Hindlimb muscle (tissue), 1 donor: ENCODE measurements around the gene C1S. TPM values are rescaled to one million over a fixed set of nuclear protein-coding genes. Genes with fewer than 3 reads are reported as not detected.
"Not testable (repeated sequence)": the region's sequence is repeated elsewhere in the genome, so short reads cannot be mapped to it uniquely, and the experiment has no call there.

ENCODE experiments used
- DNase-seq: peaks from one replicate; pipeline ENCODE4 v3.0.0-alpha.2; 2013
- polyA plus RNA-seq: library from polyadenylated mRNA; unstranded; fragments of 120-200 nt; gene quantifications from one replicate; pipeline ENCODE4 v1.2.1, GENCODE V29; 2013; ENCODE audit not compliant: insufficient read length

Gene C1S
- polyA plus RNA-seq, 1 donor, result 138 TPM

- no peak for DNase-seq
Measured at GRCh38 chr12:7046383-7047105, 14.0 kb upstream of the C1S start.

- DNase-seq, result no peak
Measured at GRCh38 chr12:7047306-7047705, 13.2 kb upstream of the C1S start.

- not testable (repeated sequence) for DNase-seq
Measured at GRCh38 chr12:7049445-7049951, 11.0 kb upstream of the C1S start.

GRCh38 chr12:7049973-7050372 is 10.5 kb upstream of the C1S start:
- DNase-seq, result not testable (repeated sequence)

GRCh38 chr12:7054925-7055324 is 5.6 kb upstream of the C1S start:
- no peak for DNase-seq

GRCh38 chr12:7055736-7056135 is 4.8 kb upstream of the C1S start:
- DNase-seq, result not testable (repeated sequence)

GRCh38 chr12:7058163-7058845 is 2.2 kb upstream of the C1S start:
- DNase-seq, result no peak

GRCh38 chr12:7058850-7059395 is 1.6 kb upstream of the C1S start:
- no peak for DNase-seq

GRCh38 chr12:7059780-7060179 is 738 bp upstream of the C1S start:
- DNase-seq, result no peak

- DNase-seq, result peak; percentile 10
Measured at GRCh38 chr12:7061138-7061537, 620 bp downstream of the C1S start.

GRCh38 chr12:7061596-7061995 is 1.1 kb downstream of the C1S start:
- no peak for DNase-seq

GRCh38 chr12:7064516-7064915 is 4.0 kb downstream of the C1S start:
- DNase-seq, result no peak

GRCh38 chr12:7065073-7065623 is 4.6 kb downstream of the C1S start:
- no peak for DNase-seq

- DNase-seq, result no peak
Measured at GRCh38 chr12:7066596-7066995, 6.1 kb downstream of the C1S start.

GRCh38 chr12:7067096-7067495 is 6.6 kb downstream of the C1S start:
- DNase-seq, result no peak

- DNase-seq, result no peak
Measured at GRCh38 chr12:7068240-7068993, 7.9 kb downstream of the C1S start.

- DNase-seq, result no peak
Measured at GRCh38 chr12:7068994-7069346, 8.5 kb downstream of the C1S start.

GRCh38 chr12:7069386-7069785 is 8.9 kb downstream of the C1S start:
- no peak for DNase-seq

- no peak for DNase-seq
Measured at GRCh38 chr12:7072035-7072434, 11.5 kb downstream of the C1S start.

GRCh38 chr12:7072554-7072953 is 12.0 kb downstream of the C1S start:
- no peak for DNase-seq

- no peak for DNase-seq
Measured at GRCh38 chr12:7073946-7074345, 13.4 kb downstream of the C1S start.

- no peak for DNase-seq
Measured at GRCh38 chr12:7075518-7075917, 15.0 kb downstream of the C1S start.

GRCh38 chr12:7075939-7076338 is 15.4 kb downstream of the C1S start:
- DNase-seq, result no peak
